DOHH2 (cell line): ENCODE results near the gene TTF2.

Experiments
- EZH2phosphoT487 ChIP-seq: fragments of 200-600 bp; sonication (generic); IDR thresholded peaks from 2 replicates; pipeline ENCODE4 v1.6.1; 2017; ENCODE audit warnings: borderline replicate concordance, mild to moderate bottlenecking, antibody characterized with exemption, low read length, moderate library complexity, mixed read lengths
- TF ChIP-seq, protein P1 (sequence below): fragments of 200-600 bp; sonication (generic); IDR thresholded peaks from one replicate; pipeline ENCODE4 v1.5.1; 2014; ENCODE audit warnings: antibody characterized with exemption, mild to moderate bottlenecking, low read depth, low read length; ENCODE audit not compliant: poor library complexity, severe bottlenecking

DNA sequence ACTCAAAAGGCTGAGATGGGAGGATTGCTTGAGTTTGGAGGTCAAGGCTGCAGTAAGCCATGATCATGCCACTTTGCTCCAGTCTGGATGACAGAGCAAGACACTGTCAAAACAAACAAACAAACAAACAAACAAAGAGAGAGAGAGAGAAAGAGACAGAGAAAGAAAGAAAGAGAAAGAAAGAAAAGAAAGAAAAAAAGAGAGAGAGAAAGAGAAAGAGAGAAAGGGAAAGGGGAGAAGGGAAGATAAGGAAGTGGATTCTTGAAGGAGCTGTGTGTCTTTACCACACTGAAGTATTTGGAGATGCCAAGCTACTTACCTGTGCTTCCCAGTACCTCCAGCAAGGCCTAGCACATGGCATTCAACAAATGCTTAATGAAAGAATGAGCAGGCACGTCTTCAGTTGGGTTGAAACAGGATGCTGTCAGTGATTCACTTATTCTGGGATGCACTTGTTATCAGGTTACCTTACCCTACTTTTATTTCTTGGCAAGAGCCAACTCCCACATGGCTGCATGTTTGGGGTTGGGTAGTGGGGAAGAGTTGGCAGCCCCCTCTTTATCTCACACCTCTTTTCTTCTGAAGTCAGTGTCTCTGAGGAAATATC lies 29.8 kb upstream of the TTF2 start:
- TF ChIP-seq, protein P1, sequence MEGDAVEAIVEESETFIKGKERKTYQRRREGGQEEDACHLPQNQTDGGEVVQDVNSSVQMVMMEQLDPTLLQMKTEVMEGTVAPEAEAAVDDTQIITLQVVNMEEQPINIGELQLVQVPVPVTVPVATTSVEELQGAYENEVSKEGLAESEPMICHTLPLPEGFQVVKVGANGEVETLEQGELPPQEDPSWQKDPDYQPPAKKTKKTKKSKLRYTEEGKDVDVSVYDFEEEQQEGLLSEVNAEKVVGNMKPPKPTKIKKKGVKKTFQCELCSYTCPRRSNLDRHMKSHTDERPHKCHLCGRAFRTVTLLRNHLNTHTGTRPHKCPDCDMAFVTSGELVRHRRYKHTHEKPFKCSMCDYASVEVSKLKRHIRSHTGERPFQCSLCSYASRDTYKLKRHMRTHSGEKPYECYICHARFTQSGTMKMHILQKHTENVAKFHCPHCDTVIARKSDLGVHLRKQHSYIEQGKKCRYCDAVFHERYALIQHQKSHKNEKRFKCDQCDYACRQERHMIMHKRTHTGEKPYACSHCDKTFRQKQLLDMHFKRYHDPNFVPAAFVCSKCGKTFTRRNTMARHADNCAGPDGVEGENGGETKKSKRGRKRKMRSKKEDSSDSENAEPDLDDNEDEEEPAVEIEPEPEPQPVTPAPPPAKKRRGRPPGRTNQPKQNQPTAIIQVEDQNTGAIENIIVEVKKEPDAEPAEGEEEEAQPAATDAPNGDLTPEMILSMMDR = no peak
- TF ChIP-seq EZH2phosphoT487 = no peak
